Measurements from ENCODE around the gene CCND3. TPM values are rescaled to one million over a fixed set of nuclear protein-coding genes. Genes with fewer than 3 reads are reported as not detected.

Gene CCND3
- total RNA-seq, 1 experiment from 2014 or later = 36.4 TPM

- no peak overlapping the region for H3K4me3 ChIP-seq (ENCODE audit: insufficient read depth, low read depth, low read length)
- no peaks in the 10 kb centered on the region for H3K27me3 ChIP-seq (ENCODE audit: control insufficient read depth, insufficient read depth, low read length)
- DNase-seq = no peak
- peaks cover 9% of the 10 kb centered on the region for H3K36me3 ChIP-seq (replicated peaks; ENCODE audit: control insufficient read depth, insufficient read depth, low read length)
Measured at GRCh38 chr6:41938590-41939175, 2.9 kb downstream of the CCND3 start.

- Histone ChIP-seq H3K4me3 (ENCODE audit: insufficient read depth, low read depth, low read length) (no peak overlapping the region), H3K36me3 (replicated peaks; ENCODE audit: control insufficient read depth, insufficient read depth, low read length) (peaks cover 11% of the 10 kb centered on the region), H3K27me3 (ENCODE audit: control insufficient read depth, insufficient read depth, low read length) (no peaks in the 10 kb centered on the region)
- no peak for DNase-seq
Measured at GRCh38 chr6:41937861-41938574, 3.6 kb downstream of the CCND3 start.

DNA sequence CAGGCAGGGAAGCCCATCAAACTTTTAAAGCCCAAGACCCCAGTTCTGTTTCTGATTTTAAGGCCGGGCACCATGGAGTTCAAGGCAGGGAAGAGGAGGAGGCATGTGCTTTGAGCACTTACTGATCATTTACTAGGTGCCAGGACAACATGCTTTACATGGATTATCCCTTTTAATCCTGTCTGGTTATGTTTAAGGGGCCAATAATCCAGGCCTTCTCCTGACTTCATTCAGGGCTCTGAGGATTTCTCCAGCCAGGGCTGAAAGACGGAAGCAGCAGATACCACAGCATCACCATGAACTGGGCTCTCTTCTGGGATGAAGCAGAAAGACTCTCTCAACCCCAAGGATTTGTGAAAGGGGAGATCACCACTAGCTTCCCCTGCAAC lies 4.1 kb downstream of the CCND3 start:
- H3K4me3 ChIP-seq (ENCODE audit: insufficient read depth, low read depth, low read length) = no peak overlapping the region
- no peaks in the 10 kb centered on the region for H3K27me3 ChIP-seq (ENCODE audit: control insufficient read depth, insufficient read depth, low read length)
- DNase-seq = no peak
- H3K36me3 ChIP-seq (replicated peaks; ENCODE audit: control insufficient read depth, insufficient read depth, low read length) = peaks cover 16% of the 10 kb centered on the region

DNA sequence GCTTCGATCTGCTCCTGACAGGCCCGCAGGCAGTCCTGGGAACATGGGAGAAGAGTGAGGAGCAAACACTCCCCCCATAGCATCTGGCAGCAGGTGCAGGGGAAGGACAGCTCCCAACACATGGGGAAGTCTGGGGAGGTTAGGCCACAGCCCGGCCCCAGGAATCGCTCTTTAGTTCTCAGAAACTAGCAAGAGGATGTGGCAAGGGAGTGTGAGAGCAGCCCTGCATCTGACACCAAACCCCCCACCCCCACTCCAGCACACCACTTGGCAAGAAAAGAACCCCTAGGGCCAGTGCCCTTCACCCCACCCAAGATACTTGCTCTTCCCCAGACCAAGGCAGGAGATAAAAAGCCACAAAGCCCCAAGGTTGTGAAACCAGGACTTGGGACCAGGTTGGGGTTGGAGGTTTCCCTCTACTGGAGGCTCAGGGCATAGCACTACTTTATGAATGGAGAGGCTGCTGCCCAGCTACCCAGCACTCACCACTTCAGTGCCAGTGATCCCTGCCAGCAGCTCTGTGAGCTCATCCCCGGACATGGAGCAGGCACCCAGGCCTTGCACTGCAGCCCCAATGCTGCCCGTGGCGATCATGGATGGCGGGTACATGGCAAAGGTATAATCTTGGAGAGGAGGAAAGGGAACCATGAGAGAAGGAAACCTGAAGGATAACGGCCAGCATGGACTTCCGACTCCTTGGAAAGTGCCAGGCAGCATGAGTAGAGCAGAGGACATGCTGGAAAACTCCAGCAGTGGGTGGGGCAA lies 5.4 kb downstream of the CCND3 start:
- peaks cover 28% of the 10 kb centered on the region for H3K36me3 ChIP-seq (replicated peaks; ENCODE audit: control insufficient read depth, insufficient read depth, low read length)
- no peaks in the 10 kb centered on the region for H3K27me3 ChIP-seq (ENCODE audit: control insufficient read depth, insufficient read depth, low read length)
- peak; percentile 87 for DNase-seq
- no peak overlapping the region for H3K4me3 ChIP-seq (ENCODE audit: insufficient read depth, low read depth, low read length)

DNA sequence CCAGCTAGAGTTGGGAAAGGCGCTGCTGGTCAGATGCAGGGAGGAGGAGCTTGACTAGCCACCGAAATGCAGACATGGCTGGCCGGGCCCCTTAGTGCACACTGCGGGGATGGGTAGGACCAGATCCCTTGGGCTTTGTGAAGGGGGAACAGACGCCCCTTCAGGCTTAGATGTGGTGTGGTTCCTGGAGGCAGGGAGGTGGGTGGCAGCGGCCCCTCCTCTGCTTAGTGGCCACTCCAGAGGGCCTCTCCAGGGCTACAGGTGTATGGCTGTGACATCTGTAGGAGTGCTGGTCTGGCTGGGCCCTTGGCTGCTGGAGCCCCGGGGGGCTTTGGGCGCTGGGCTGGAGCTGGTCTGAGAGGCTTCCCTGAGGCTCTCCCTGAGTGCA lies 5.9 kb downstream of the CCND3 start:
- DNase-seq = peak; percentile 57
- peaks cover 34% of the 10 kb centered on the region for H3K36me3 ChIP-seq (replicated peaks; ENCODE audit: control insufficient read depth, insufficient read depth, low read length)
- H3K27me3 ChIP-seq (ENCODE audit: control insufficient read depth, insufficient read depth, low read length) = no peaks in the 10 kb centered on the region
- H3K4me3 ChIP-seq (ENCODE audit: insufficient read depth, low read depth, low read length) = no peak overlapping the region

DNA sequence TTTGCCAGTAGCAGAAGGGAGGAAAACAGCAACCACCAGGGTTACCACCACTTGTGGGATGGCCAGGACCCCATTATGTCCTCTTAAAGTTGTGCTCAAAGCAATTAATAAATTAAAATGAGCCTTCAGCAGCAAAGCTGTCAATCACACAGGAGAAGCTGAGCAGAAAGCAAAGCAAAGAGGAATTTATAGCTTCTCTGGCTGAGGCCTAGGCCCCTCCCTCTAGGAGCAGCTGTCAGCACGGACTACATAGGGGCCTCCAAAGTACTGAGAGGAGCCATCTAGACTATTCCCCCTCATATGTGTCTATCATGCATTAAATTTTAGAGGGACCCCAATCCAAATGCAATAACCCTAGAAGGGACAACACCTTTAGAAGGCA lies 6.4 kb downstream of the CCND3 start:
- Histone ChIP-seq H3K36me3 (replicated peaks; ENCODE audit: control insufficient read depth, insufficient read depth, low read length) (peaks cover 39% of the 10 kb centered on the region), H3K27me3 (ENCODE audit: control insufficient read depth, insufficient read depth, low read length) (no peaks in the 10 kb centered on the region), H3K4me3 (ENCODE audit: insufficient read depth, low read depth, low read length) (no peak overlapping the region)
- no peak for DNase-seq

- no peak for DNase-seq
- H3K27me3 ChIP-seq (ENCODE audit: control insufficient read depth, insufficient read depth, low read length) = no peaks in the 10 kb centered on the region
- no peak overlapping the region for H3K4me3 ChIP-seq (ENCODE audit: insufficient read depth, low read depth, low read length)
- H3K36me3 ChIP-seq (replicated peaks; ENCODE audit: control insufficient read depth, insufficient read depth, low read length) = peaks cover 45% of the 10 kb centered on the region
Measured at GRCh38 chr6:41934278-41935192, 7.1 kb downstream of the CCND3 start.

DNA sequence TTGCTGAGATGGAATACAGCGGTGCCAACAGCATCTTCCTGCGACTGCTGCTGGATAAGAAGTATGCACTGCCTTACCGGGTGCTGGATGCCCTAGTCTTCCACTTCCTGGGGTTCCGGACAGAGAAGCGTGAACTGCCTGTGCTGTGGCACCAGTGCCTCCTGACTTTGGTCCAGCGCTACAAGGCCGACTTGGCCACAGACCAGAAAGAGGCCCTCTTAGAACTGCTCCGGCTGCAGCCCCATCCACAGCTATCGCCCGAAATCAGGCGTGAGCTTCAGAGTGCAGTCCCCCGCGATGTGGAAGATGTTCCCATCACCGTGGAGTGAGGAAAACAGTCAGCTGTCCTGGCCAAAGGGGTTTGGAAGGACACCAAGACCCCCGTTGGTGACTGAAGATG lies 9.2 kb downstream of the CCND3 start:
- no peak for DNase-seq
- peaks cover 59% of the 10 kb centered on the region for H3K36me3 ChIP-seq (replicated peaks; ENCODE audit: control insufficient read depth, insufficient read depth, low read length)
- H3K4me3 ChIP-seq (ENCODE audit: insufficient read depth, low read depth, low read length) = no peak overlapping the region
- no peaks in the 10 kb centered on the region for H3K27me3 ChIP-seq (ENCODE audit: control insufficient read depth, insufficient read depth, low read length)

- Histone ChIP-seq H3K4me3 (ENCODE audit: insufficient read depth, low read depth, low read length) (no peak overlapping the region), H3K27me3 (ENCODE audit: control insufficient read depth, insufficient read depth, low read length) (no peaks in the 10 kb centered on the region), H3K36me3 (replicated peaks; ENCODE audit: control insufficient read depth, insufficient read depth, low read length) (peaks cover 58% of the 10 kb centered on the region)
- no peak for DNase-seq
Measured at GRCh38 chr6:41931792-41932191, 9.8 kb downstream of the CCND3 start.

DNA sequence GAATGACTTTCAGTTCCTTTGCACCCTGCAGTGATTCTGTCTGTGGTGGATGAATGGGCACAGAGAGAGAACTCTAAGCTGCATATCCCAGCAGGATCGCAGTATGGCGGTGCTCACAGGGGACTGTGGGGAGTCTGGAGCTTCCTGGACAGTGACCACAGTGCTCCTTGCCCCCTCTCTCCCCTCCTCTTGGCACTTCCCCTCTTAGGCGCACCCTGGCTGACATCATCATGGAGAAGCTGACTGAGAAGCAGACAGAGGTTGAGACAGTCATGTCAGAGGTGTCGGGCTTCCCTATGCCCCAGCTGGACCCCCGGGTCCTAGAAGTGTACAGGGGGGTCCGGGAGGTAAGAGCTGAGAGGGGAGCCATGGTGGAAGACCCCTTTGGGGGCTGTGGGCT lies 11.7 kb downstream of the CCND3 start:
- H3K36me3 ChIP-seq (replicated peaks; ENCODE audit: control insufficient read depth, insufficient read depth, low read length) = peaks cover 58% of the 10 kb centered on the region
- no peaks in the 10 kb centered on the region for H3K27me3 ChIP-seq (ENCODE audit: control insufficient read depth, insufficient read depth, low read length)
- DNase-seq = no peak
- no peak overlapping the region for H3K4me3 ChIP-seq (ENCODE audit: insufficient read depth, low read depth, low read length)

- DNase-seq = no peak
- Histone ChIP-seq H3K4me3 (ENCODE audit: insufficient read depth, low read depth, low read length) (no peak overlapping the region), H3K36me3 (replicated peaks; ENCODE audit: control insufficient read depth, insufficient read depth, low read length) (peaks cover 54% of the 10 kb centered on the region), H3K27me3 (ENCODE audit: control insufficient read depth, insufficient read depth, low read length) (no peaks in the 10 kb centered on the region)
Measured at GRCh38 chr6:41927253-41927652, 14.4 kb downstream of the CCND3 start.

DNA sequence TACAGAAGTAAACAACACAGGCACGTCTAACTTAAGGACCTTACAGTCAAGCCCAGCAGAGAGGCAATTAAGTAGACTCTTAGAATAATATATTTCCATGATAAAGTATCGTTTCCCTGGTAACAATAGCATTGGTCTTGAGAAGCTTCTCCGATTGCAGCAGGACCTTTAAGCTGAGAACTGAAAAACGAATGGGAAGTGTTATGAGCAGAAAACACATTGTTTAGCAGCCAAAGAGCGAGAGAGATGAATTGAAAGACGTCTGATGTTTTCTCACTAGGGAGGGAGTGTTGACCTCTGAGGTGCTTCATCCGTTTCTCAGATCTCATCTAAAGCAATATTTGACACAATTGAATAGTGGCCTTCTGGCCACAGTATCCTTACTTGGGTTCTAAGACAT lies 19.5 kb downstream of the CCND3 start:
- no peaks in the 10 kb centered on the region for H3K27me3 ChIP-seq (ENCODE audit: control insufficient read depth, insufficient read depth, low read length)
- H3K36me3 ChIP-seq (replicated peaks; ENCODE audit: control insufficient read depth, insufficient read depth, low read length) = peaks cover 11% of the 10 kb centered on the region
- no peak for DNase-seq
- H3K4me3 ChIP-seq (ENCODE audit: insufficient read depth, low read depth, low read length) = peak overlapping the region; percentile 99

DNA sequence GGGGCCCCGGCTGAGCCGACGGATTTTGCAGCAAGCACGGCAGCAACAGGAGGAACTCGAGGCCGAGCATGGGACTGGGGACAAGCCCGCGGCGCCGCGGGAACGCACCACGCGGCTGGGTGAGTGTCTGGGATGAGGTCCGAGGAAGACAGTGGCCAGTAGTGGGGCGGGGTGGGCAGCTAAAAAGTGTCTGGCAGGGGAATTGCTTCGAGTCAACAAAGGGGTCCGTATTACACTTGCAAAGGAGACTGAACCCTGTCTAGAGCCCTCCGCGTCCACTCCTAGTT lies 20.0 kb downstream of the CCND3 start:
- peak overlapping the region; percentile 99 for H3K4me3 ChIP-seq (ENCODE audit: insufficient read depth, low read depth, low read length)
- no peak for DNase-seq
- H3K36me3 ChIP-seq (replicated peaks; ENCODE audit: control insufficient read depth, insufficient read depth, low read length) = peaks cover 11% of the 10 kb centered on the region
- no peaks in the 10 kb centered on the region for H3K27me3 ChIP-seq (ENCODE audit: control insufficient read depth, insufficient read depth, low read length)

- H3K36me3 ChIP-seq (replicated peaks; ENCODE audit: control insufficient read depth, insufficient read depth, low read length) = peaks cover 13% of the 10 kb centered on the region
- H3K27me3 ChIP-seq (ENCODE audit: control insufficient read depth, insufficient read depth, low read length) = no peaks in the 10 kb centered on the region
- DNase-seq = peak; percentile 96
- H3K4me3 ChIP-seq (ENCODE audit: insufficient read depth, low read depth, low read length) = peak within 1 kb of the TSS; percentile 99
Measured at GRCh38 chr6:41920921-41921711, 20.5 kb downstream of the CCND3 start, which contains the start of the genes BYSL and MED20. Gene BYSL, plus strand, starts transcription at chr6:41921499. Its CDS starts 64 bp downstream, at chr6:41921563. Gene MED20, minus strand, starts transcription at chr6:41921139. Its CDS starts 121 bp downstream, at chr6:41921018.
